GM20000 (cell line): ENCODE measurements around the gene ATP6V0D1.
"Not testable (repeated sequence)": the region's sequence is repeated elsewhere in the genome, so short reads cannot be mapped to it uniquely, and the experiment has no call there.

Source experiments
- DNase-seq: peaks from one replicate; pipeline ENCODE4 v3.0.0; 2012; ENCODE audit warnings: low spot score
- TF ChIP-seq, protein P1 (sequence below): IDR thresholded peaks from 2 replicates; pipeline ENCODE4 v1.5.1; 2012; ENCODE audit warnings: mild to moderate bottlenecking, control low read depth; ENCODE audit errors: extremely low read depth, missing control alignments

ATP6V0D1 gene

DNA sequence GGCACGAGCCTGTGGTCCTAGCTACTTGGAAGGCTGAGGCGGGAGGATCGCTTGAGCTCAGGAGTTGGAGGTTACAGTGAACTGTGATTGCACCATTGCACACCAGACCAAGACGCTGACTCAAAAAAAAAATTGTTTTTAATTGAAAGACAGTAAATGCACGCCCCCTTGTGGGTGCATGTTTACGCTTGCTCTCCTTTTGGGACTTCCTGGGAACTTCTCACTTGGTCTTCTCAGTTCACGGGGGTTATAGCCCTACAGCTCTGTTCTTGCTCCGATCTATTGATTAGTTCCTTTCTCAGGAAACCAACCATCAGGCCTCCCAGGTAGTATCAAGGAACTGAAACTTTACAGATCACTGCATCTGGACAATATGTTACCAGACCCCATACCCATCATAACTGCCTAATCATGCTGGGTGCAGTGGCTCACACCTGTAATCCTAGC lies 33.4 kb upstream of the ATP6V0D1 start:
- DNase-seq: peak; percentile 70
- TF ChIP-seq, protein P1, sequence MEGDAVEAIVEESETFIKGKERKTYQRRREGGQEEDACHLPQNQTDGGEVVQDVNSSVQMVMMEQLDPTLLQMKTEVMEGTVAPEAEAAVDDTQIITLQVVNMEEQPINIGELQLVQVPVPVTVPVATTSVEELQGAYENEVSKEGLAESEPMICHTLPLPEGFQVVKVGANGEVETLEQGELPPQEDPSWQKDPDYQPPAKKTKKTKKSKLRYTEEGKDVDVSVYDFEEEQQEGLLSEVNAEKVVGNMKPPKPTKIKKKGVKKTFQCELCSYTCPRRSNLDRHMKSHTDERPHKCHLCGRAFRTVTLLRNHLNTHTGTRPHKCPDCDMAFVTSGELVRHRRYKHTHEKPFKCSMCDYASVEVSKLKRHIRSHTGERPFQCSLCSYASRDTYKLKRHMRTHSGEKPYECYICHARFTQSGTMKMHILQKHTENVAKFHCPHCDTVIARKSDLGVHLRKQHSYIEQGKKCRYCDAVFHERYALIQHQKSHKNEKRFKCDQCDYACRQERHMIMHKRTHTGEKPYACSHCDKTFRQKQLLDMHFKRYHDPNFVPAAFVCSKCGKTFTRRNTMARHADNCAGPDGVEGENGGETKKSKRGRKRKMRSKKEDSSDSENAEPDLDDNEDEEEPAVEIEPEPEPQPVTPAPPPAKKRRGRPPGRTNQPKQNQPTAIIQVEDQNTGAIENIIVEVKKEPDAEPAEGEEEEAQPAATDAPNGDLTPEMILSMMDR: peak; percentile 45

DNA sequence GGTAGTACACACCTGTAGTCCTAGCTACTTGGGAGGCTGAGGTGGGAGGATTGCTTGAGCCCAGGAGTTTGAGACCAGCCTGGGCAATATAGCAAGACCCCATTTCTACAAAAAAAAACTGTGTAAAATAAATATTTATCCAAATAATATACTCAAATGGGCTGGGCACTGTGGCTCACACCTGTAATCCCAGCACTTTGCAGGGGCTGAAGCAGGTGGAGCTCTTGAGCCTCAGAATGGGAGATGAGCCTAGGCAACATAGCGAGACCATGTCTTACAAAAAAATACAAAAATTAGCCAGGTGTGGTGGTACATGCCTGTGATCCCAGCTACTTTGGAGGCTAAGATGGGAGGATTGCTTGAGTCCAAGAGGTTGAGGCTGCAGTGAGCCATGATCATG lies 32.9 kb upstream of the ATP6V0D1 start:
- DNase-seq: not testable (repeated sequence)

DNA sequence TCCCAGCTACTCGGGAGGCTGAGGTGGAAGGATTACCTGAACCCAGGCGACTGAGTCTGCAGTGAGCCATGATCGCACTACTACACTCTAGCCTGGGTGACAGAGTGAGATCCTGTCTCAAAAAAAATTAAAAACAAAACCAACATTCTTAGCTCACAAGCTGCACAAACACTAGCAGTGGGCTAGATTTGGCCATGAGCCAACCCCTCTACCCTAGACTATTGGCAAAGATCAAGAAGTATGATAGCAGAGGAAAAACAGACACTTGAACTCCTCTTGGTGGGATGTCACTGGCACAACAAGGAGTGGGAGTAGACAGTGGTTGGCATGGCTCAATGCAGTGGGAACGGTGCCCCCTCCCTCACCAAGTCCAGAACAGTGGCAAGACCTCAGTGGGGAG lies 28.1 kb upstream of the ATP6V0D1 start:
- TF ChIP-seq, protein P1: no peak
- DNase-seq: no peak

DNA sequence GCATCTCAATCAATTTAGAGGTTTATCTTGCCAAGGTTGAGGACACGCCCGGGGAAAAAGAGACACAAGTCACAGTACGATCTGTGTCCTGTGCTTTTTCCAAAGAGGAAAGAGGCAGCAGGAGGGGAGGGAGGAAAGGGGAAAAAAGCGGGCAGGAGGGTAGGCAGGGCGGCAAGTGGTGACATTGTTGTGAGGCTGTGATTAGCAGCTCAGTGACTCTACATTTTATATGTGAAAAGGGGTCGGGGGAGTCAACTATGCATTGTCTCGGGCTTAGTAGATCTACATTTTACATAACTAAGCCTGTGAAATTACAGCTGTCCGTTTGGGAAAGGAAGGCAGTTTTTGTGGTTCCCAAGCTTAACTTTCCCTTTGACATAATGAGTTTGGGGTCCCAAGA lies 25.5 kb upstream of the ATP6V0D1 start:
- DNase-seq: no peak

DNA sequence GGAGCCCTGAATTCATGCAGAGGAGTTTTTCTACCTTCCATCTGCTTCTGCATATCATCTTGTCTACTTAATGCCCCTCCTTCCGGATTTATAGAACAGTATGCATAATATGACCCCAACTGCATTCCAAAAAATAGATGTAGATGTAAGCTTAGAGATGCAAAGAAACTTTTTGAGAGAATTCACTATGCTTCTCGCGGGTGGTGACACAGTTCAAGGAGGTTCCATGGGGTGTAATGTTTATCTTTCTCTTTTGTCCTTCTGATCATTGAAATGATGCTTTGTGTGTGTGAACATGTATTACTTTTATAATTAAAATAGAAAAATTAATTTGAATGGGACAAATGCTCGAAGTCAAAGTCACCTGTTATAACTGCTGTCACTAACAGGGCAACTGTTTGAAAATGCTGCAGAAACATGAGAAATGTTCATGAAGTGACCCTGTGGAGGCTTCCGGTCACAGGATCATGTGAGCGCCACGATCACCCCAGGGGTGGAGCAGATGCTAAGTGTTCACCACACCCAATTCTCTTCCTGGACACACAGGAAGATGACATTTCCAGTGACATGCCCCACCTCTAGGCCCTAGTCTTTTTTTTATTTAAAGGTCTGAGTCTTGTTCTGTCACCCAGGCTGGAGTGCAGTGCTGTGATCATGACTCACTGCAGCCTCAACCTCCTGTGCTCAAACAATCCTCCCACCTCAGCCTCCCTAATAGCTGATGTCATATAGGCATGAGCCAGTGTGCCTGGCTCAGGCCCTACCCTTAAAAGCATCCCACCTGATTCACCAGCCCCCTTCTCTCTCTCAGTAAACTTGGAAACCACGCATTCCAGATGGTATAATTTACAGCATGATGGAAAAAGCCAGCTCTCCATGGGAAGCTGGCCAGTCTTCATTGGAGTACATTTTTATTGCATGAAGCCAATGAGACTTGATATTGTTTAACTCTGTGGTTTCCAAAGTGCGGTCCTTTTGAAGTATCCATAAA lies 23.4 kb upstream of the ATP6V0D1 start:
- peak; percentile 58 for DNase-seq
- TF ChIP-seq, protein P1: no peak

More for the DNA sequence above, 25.5 kb upstream of the ATP6V0D1 start:
- TF ChIP-seq, protein P1: no peak

DNA sequence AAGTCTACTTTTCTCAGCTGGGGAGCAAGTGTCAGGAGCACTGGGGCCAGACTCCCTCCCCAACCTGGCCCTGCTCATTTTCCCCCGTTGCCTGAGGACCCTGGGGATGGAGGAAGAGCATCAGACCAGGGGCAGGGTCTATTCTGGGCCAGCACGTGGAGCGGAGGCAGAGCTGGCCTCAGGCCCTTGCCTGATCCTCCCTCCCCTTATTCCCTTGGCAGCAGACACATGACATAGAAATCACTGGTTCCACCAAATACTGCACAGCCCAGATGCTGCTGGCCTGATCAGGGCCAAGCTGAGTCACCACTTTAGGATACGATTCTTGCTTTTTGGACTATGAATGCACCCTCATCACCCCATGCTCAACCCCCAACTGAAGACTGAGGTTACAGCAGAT lies 18.1 kb upstream of the ATP6V0D1 start:
- DNase-seq: no peak
- TF ChIP-seq, protein P1: no peak

DNA sequence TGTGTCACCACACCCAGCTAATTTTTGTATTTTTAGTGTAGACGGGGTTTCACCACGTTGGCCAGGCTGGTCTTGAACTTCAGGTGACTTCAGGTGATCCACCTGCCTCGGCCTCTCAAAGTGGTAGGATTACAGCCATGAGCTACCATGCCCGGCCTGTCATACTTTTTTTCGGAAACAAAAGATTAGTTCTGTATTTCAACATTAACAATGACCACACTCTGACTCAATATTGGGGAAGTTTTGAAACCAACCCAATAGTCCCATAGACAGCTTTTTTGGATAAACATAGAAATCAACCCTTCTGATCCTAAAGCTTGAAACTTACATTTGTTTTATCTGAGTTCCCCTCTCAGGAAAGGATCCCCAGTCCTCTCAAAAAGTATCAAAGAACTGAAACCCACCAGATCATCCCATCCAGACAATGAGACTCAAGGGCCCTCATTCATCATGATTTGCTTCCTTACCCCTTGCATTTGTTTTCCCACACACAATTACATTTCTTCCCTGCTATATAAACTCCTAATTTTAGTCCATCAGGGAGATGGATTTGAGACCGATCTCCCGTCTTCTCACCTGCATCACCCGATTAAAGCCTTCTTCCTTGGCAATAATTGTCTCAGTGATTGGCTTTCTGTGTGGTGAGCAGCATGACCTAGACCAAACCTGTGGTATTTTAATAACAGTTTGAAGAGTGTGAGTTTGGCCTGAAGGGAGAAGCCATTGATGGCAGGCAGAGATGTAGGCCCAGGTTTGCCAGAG lies 9.6 kb upstream of the ATP6V0D1 start:
- no peak for DNase-seq
- TF ChIP-seq, protein P1: no peak
